C1 segment of cervical spinal cord (tissue), 14 donors: ENCODE data around the gene ESM1.
"Not testable (repeated sequence)": the region's sequence is repeated elsewhere in the genome, so short reads cannot be mapped to it uniquely, and the experiment has no call there.

ENCODE experiments used
- DNase-seq, 14 donors: peaks; one replicate each; lab custom pipeline; 2025; lab: John Stamatoyannopoulos, UW

ESM1 gene, protein sequence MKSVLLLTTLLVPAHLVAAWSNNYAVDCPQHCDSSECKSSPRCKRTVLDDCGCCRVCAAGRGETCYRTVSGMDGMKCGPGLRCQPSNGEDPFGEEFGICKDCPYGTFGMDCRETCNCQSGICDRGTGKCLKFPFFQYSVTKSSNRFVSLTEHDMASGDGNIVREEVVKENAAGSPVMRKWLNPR

GRCh38 chr5:54985301-54986268 is at the start of gene ESM1:
Gene ESM1, minus strand, starts transcription at chr5:54985593. Its CDS starts 76 bp downstream, at chr5:54985517.
- no peak for DNase-seq

DNA sequence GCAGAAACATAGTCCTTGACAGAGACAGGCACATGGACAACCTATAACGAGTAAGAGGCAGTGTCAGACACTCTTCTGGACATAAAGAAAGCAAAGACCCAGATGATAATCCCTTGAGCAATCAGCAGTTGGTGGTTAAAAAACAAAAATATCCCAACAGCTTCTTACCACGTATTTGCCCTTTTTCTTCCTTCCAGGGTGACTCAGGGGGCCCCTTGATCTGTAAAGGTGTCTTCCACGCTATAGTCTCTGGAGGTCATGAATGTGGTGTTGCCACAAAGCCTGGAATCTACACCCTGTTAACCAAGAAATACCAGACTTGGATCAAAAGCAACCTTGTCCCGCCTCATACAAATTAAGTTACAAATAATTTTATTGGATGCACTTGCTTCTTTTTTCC is 48.2 kb upstream of the ESM1 start:
- no peak for DNase-seq

- DNase-seq: no peak
These were observed 46.1 kb upstream of the ESM1 start for GRCh38 chr5:55031492-55031891.

DNA sequence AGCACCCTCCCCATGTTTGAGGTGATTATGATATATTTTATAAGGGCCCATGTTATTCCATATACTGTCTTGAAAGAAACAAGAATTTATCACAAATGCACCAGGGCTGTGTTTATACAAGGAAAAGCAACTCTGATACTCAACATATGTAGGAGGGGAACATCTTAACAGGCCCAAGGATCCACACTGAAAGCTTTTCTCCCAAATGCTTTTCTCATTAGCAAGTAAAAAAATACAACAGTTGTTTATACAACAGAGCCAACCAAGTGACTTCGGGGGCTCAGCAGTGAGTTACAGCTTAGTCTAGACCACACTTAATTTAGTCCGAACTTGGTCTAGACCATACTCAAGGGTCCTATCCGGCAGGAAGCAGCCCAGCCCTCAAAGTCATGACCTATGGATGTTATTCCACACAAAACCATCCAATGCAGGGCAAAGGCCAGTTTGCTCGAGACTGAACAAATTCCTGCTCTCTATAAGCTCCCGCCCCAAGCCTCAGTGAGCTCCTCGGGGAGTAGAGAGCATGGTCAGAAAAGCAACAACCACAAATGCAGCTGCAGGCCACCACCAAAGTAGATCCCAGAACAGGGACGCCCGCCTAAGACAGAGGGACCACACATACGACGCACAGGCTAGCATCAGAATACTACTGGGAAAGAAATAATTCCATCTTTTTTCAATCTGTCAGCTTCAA is 45.4 kb upstream of the ESM1 start:
- DNase-seq: no peak

- DNase-seq: no peak
These were observed 44.8 kb upstream of the ESM1 start for GRCh38 chr5:55030220-55030619.

DNA sequence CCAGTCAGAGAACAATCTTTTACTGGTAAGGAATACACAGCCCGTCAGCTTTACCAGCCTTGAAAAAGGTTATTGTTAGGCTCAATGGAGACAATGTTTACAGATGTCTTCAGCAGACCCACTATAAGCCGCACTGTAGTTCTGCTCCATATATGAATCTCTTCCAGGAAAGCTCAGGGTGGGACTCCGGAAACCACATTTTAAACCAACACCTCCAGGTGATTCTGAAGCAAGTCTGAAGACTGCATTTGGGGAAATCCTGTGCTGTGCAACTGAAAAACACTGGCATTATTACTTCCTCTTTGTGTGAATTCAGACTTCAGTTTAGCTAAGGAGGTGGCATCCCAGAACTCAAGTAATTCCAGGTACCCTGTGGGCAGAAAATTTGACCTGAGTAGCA is 42.2 kb upstream of the ESM1 start:
- no peak for DNase-seq

DNA sequence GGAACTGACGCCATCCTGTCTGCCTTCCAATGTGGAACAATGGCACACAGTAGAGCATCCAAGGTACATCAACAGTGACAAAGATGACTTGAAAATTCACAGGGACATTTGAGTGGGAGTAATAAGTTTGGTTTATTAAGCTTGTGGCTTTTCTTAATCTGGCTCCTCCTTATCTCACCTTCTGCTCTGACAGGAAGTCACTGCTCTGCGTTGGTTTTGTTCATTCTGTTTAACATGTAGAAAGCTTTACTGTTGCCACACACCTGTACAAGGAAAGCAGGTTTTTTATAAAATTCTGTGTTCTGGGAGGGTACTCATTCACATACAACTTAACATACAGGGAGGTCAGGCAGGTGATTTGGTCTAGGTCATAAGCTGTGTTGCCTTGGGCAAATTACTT is 37.1 kb upstream of the ESM1 start:
- no peak for DNase-seq

GRCh38 chr5:55021821-55022220 is 36.4 kb upstream of the ESM1 start:
- no peak for DNase-seq

- no peak for DNase-seq
These were observed 36.0 kb upstream of the ESM1 start for GRCh38 chr5:55021410-55021809.

DNA sequence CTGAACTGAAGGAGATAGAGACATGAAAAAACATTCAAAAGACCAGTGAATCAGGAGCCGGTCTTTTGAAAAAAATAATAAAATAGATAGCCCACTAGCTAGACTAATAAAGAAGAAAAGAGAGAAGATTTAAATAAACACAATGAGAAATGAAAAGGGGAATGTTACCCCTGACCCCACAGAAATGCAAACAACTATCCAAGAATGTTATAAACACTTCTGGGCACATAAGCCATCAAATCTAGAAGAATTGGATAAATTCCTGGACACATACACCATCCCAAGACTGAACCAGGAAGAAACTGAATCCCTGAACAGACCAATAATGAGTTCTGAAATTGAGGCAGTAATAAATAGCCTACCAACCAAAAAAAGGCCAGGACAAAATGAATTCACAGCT is 24.8 kb upstream of the ESM1 start:
- not testable (repeated sequence) for DNase-seq

- no peak for DNase-seq
These were observed 19.3 kb upstream of the ESM1 start for GRCh38 chr5:55004729-55005128.

DNA sequence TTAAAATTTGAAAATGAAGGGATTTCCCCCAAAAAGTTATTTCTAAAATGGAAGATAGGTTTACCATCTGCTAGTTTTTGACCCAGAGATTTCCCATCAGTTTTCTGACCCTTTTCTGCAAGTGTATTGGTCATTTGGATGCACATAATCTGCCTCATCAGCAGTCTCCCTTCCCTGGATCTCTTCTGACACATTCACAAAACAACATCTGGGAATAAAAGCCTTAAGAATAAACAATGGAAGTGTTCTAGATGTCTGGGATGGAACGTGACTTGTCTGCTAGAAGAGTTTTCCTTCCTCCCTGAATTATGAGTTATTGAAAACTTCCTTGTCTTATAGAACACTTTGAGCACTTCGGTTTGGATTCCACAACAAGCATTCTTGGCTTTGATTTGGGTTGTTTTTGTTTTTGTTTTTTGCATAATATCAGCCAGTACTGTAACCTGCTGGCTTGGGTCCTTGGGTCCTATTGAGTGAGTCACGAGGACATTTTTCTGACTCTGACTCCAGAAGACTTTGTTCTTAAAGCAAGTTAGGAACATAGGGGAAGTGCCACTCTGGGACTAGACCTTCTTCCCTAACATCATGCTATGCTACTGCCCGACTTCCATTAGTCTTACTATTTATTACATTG is 18.2 kb upstream of the ESM1 start:
- DNase-seq: no peak

- DNase-seq: not testable (repeated sequence)
These were observed 16.8 kb upstream of the ESM1 start for GRCh38 chr5:55002166-55002565.

DNA sequence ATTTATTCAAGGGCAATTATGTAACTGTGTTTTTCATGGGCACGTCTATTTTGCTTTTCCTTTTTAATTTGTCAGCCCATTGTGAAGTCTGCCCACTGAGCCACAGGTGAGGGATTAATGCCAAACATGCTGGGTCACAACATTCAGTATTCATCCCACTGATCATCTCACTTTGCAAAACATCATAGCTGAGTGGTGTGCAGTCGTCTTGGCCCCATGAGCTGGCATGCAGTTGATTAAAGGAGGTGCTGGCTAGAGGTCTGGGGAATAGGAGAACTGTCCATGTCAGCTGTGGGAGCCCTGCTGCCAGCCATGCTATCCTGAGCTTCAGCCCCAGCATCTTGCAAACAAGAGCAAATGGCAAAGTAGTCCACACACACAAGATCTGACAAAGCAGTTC is 11.7 kb upstream of the ESM1 start:
- DNase-seq: no peak

- no peak for DNase-seq
These were observed 11.1 kb upstream of the ESM1 start for GRCh38 chr5:54996466-54996865.

DNA sequence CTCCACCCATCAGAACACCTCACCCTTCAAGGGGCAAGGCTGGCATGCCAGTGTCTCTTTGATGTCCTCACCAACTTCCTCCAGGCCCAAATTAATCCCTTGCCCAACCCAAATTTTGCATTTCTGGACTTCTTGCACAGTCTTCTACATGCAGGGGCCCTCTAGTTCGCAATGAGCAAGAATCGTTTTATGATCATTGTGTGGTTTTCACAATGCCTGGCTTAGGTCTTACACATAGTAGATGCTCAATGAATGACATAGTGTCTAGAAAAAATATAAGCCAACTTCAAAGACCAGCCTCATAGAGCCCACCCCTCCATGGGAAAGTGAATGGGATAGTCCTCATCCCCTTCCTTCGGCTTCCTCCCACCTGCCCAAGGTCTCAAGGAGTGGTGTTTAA is 9.8 kb upstream of the ESM1 start:
- DNase-seq: no peak

- DNase-seq: no peak
These were observed 9.2 kb upstream of the ESM1 start for GRCh38 chr5:54994628-54995027.

- DNase-seq: no peak
These were observed 7.9 kb upstream of the ESM1 start for GRCh38 chr5:54993318-54993717.

DNA sequence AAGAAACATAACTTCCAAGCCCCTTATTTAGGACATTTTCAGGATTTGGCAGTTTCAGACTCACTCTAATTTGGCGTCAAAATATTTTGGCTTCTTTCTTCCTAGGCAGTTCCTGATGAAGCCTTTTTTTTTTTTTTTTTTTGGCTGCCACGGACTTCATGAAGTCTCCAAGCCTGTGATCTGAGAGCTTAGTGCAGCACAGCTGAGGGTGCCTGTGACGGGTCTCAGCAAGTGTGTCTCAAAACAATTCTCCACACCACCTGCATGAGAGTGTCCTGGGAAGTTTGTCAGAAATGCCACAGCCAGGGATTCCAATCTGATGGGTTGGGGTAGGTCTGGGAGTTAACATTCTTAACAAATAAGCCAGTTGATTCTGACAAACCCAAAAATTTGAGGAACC is 6.0 kb upstream of the ESM1 start:
- DNase-seq: no peak

GRCh38 chr5:54990841-54991258 is 5.5 kb upstream of the ESM1 start:
- DNase-seq: no peak

- DNase-seq: no peak
These were observed 3.4 kb upstream of the ESM1 start for GRCh38 chr5:54988817-54989216.

GRCh38 chr5:54988218-54988617 is 2.8 kb upstream of the ESM1 start:
- DNase-seq: no peak
